CD14-positive monocyte (primary cell): ENCODE measurements around the gene IL37. TPM values are rescaled to one million over a fixed set of nuclear protein-coding genes. Genes with fewer than 3 reads are reported as not detected.
"Not testable (repeated sequence)": the region's sequence is repeated elsewhere in the genome, so short reads cannot be mapped to it uniquely, and the experiment has no call there.

Experiments used
- DNase-seq, 3 donors: peaks; one replicate each; pipeline ENCODE4 v3.0.0-alpha.2; 2011 to 2022
- H2AFZ ChIP-seq: 2 replicates; pipeline ENCODE4 v1.6.0; 2012; ENCODE audit warnings: mild to moderate bottlenecking, low read depth, low read length, inconsistent platforms; ENCODE audit not compliant: insufficient read depth, poor library complexity, severe bottlenecking
- H3K27ac ChIP-seq, 2 donors: 1 replicate in 1 of 2; 2 replicates in 1 of 2; pipeline ENCODE4 v1.5.1; 2012 to 2013; ENCODE audit warnings: low read length in 2 of 2, control low read depth in 1 of 2, inconsistent platforms in 1 of 2, low read depth in 1 of 2, mild to moderate bottlenecking in 1 of 2
- H3K27me3 ChIP-seq, 2 donors: one replicate each; pipeline versions ENCODE4 v1.6.0 to v1.6.1; 2011 to 2013; ENCODE audit warnings: low read length in 2 of 2; ENCODE audit not compliant: control insufficient read depth in 2 of 2, insufficient read depth in 2 of 2
- H3K36me3 ChIP-seq, 2 donors: replicated peaks in 1 of 2; 1 replicate in 1 of 2; 2 replicates in 1 of 2; pipeline versions ENCODE4 v1.5.1 to v1.6.1; 2012 to 2013; ENCODE audit warnings: low read length in 2 of 2, control low read depth in 1 of 2, inconsistent platforms in 1 of 2, mild to moderate bottlenecking in 1 of 2; ENCODE audit not compliant: insufficient read depth in 2 of 2, control insufficient read depth in 1 of 2
- H3K4me1 ChIP-seq, 2 donors: 1 replicate in 1 of 2; 2 replicates in 1 of 2; pipeline versions ENCODE4 v1.5.1 to v1.6.1; 2012 to 2013; ENCODE audit warnings: low read length in 2 of 2, control low read depth in 1 of 2, inconsistent platforms in 1 of 2, mild to moderate bottlenecking in 1 of 2, moderate library complexity in 1 of 2; ENCODE audit not compliant: insufficient read depth in 2 of 2, control insufficient read depth in 1 of 2
- H3K4me2 ChIP-seq: replicated peaks from 2 replicates; pipeline ENCODE3; 2012; ENCODE audit warnings: low read length, moderate library complexity, mild to moderate bottlenecking; ENCODE audit not compliant: poor library complexity, severe bottlenecking; ENCODE audit errors: extremely low read depth
- H3K4me3 ChIP-seq, 3 experiments: fragments of 200-600 bp in 1 of 3; sonication (generic) in 1 of 3; replicated peaks in 1 of 3; 1 replicate in 2 of 3; 2 replicates in 1 of 3; pipeline ENCODE4 v1.5.1; 2011 to 2013; ENCODE audit warnings: low read length in 3 of 3, mild to moderate bottlenecking in 3 of 3, control low read depth in 2 of 3, low read depth in 2 of 3, inconsistent platforms in 1 of 3, moderate library complexity in 1 of 3
- H3K79me2 ChIP-seq: 2 replicates; pipeline ENCODE4 v1.6.0; 2012; ENCODE audit warnings: mild to moderate bottlenecking, control low read depth, inconsistent platforms, low read length, moderate library complexity; ENCODE audit not compliant: insufficient read depth
- H3K9ac ChIP-seq: 2 replicates; pipeline ENCODE4 v1.6.0; 2017; ENCODE audit warnings: low read length, mild to moderate bottlenecking; ENCODE audit not compliant: insufficient read depth, poor library complexity, severe bottlenecking
- H3K9me3 ChIP-seq, 2 donors: replicated peaks in 1 of 2; 1 replicate in 1 of 2; 2 replicates in 1 of 2; pipeline versions ENCODE4 v1.5.1 to v1.6.1; 2012 to 2013; ENCODE audit warnings: low read length in 2 of 2, control low read depth in 1 of 2; ENCODE audit not compliant: control insufficient read depth in 1 of 2, insufficient read depth in 1 of 2
- H4K20me1 ChIP-seq: 2 replicates; pipeline ENCODE4 v1.6.0; 2012; ENCODE audit warnings: mild to moderate bottlenecking, low read length, control low read depth, moderate library complexity; ENCODE audit not compliant: insufficient read depth
- H3K27ac Mint-ChIP-seq, 7 donors: one replicate each; pipeline ENCODE4 v1.8.0; 2020; ENCODE audit warnings: mild to moderate bottlenecking in 7 of 7, mixed read lengths in 7 of 7, moderate library complexity in 6 of 7, inconsistent platforms in 2 of 7
- H3K27me3 Mint-ChIP-seq, 3 donors: one replicate each; pipeline ENCODE4 v1.8.0; 2021 to 2022; ENCODE audit warnings: low read depth in 3 of 3, mild to moderate bottlenecking in 3 of 3, mixed read lengths in 3 of 3, moderate library complexity in 3 of 3, inconsistent platforms in 1 of 3
- H3K36me3 Mint-ChIP-seq, 2 donors: one replicate each; pipeline ENCODE4 v1.8.0; 2020; ENCODE audit warnings: mixed read lengths in 2 of 2, inconsistent platforms in 1 of 2, mild to moderate bottlenecking in 1 of 2
- H3K4me1 Mint-ChIP-seq: one replicate; pipeline ENCODE4 v1.8.0; 2020; ENCODE audit warnings: mild to moderate bottlenecking, mixed read lengths
- H3K4me3 Mint-ChIP-seq, 2 donors: one replicate each; pipeline ENCODE4 v1.8.0; 2020; ENCODE audit warnings: mild to moderate bottlenecking in 2 of 2, mixed read lengths in 2 of 2, moderate library complexity in 1 of 2
- H3K9me3 Mint-ChIP-seq, 7 donors: one replicate each; pipeline ENCODE4 v1.8.0; 2020 to 2022; ENCODE audit warnings: mixed read lengths in 7 of 7, mild to moderate bottlenecking in 6 of 7, moderate library complexity in 6 of 7, inconsistent platforms in 2 of 7
- CTCF ChIP-seq: fragments of 200-600 bp; IDR thresholded peaks from one replicate; pipeline ENCODE4 v1.8.0; 2022; ENCODE audit warnings: antibody characterized with exemption, mild to moderate bottlenecking
- WGBS: methylation state at CpG from one replicate; pipeline ENCODE4 v1.1.5; 2013; ENCODE audit warnings: missing lambda C conversion rate; ENCODE audit not compliant: insufficient coverage; 5-methylcytosine and 5-hydroxymethylcytosine counted together
- intact Hi-C, 2 donors: fragments of 100-400 bp; cut with micrococcal nuclease; formaldehyde crosslinking; loops; one replicate each; pipeline versions ENCODE4 v1.15.0 to v1.15.1; 2023
- polyA plus RNA-seq, 3 donors: library from polyadenylated mRNA; depleted of rRNA in 1 of 3; unstranded in 2 of 3; stranded (reverse) in 1 of 3; fragments of 300-500 nt in 2 of 3; fragments of >200 nt in 1 of 3; fragmentation: Illumina TruSeq in 2 of 3; gene quantifications; 1 replicate in 2 of 3; 2 replicates in 1 of 3; pipeline ENCODE4 v1.2.3, GENCODE V29; 2012 to 2021

IL37 gene
- polyA plus RNA-seq, 3 donors: not detected

GRCh38 chr2:112906276-112906675, 4.7 kb upstream of the IL37 start:
- Histone ChIP-seq H2AFZ (no peak overlapping the region), H3K27ac (no peak overlapping the region), H3K36me3 (no peaks in the 10 kb centered on the region), H3K9me3 (peaks cover 0 to 7% of the 10 kb centered on the region in 2 donors), H3K4me2 (no peak overlapping the region), H3K27me3 (no peaks in the 10 kb centered on the region), H3K79me2 (no peaks in the 10 kb centered on the region), H4K20me1 (no peaks in the 10 kb centered on the region), H3K4me1 (no peaks in the 10 kb centered on the region), H3K9ac (no peak overlapping the region), H3K4me3 (no peak overlapping the region)
- no peak overlapping the region for H3K27ac Mint-ChIP-seq
- H3K9me3 Mint-ChIP-seq: peaks cover 0 to 8% (median 5%) of the 10 kb centered on the region in 7 donors
- H3K4me3 Mint-ChIP-seq: no peak overlapping the region
- H3K27me3 Mint-ChIP-seq: peaks cover 2 to 4% (median 4%) of the 10 kb centered on the region in 3 donors
- H3K4me1 Mint-ChIP-seq: peaks cover 2% of the 10 kb centered on the region
- WGBS: 43% methylated on average over 1 of the region's 2 CpGs
- DNase-seq: no peak
- no peak for TF ChIP-seq CTCF
- H3K36me3 Mint-ChIP-seq: no peaks in the 10 kb centered on the region
- intact Hi-C loops: no loop called here

- no peak overlapping the region for H2AFZ ChIP-seq
- intact Hi-C loops: no loop called here
- H3K4me3 ChIP-seq: no peak overlapping the region
- no peaks in the 10 kb centered on the region for H3K79me2 ChIP-seq
- DNase-seq: no peak
- no peaks in the 10 kb centered on the region for H3K27me3 ChIP-seq
- 97% methylated on average over 4 of the region's 12 CpGs for WGBS
- Mint-ChIP-seq H3K4me1 (peaks cover 2% of the 10 kb centered on the region), H3K4me3 (no peak overlapping the region), H3K36me3 (no peaks in the 10 kb centered on the region), H3K9me3 (peaks cover 0 to 8% (median 5%) of the 10 kb centered on the region in 7 donors), H3K27ac (no peak overlapping the region), H3K27me3 (peaks cover 2 to 4% (median 4%) of the 10 kb centered on the region in 3 donors)
- H3K9me3 ChIP-seq: peaks cover 0 to 7% of the 10 kb centered on the region in 2 donors
- H3K4me1 ChIP-seq: no peaks in the 10 kb centered on the region
- H4K20me1 ChIP-seq: no peaks in the 10 kb centered on the region
- H3K4me2 ChIP-seq: no peak overlapping the region
- no peak overlapping the region for H3K27ac ChIP-seq
- no peaks in the 10 kb centered on the region for H3K36me3 ChIP-seq
- no peak for TF ChIP-seq CTCF
- H3K9ac ChIP-seq: no peak overlapping the region
Observed at GRCh38 chr2:112907001-112907949, 3.7 kb upstream of the IL37 start.

- H3K4me1 Mint-ChIP-seq, H3K79me2 ChIP-seq, H4K20me1 ChIP-seq, H2AFZ ChIP-seq, DNase-seq, H3K36me3 Mint-ChIP-seq, H3K9me3 ChIP-seq, H3K27ac ChIP-seq, intact Hi-C loops, H3K4me2 ChIP-seq, H3K27me3 ChIP-seq, H3K27ac Mint-ChIP-seq, H3K4me3 ChIP-seq, H3K36me3 ChIP-seq, H3K4me3 Mint-ChIP-seq, H3K27me3 Mint-ChIP-seq, H3K9me3 Mint-ChIP-seq, H3K4me1 ChIP-seq, H3K9ac ChIP-seq: not testable (repeated sequence)
- WGBS: no CpG with 5 or more reads among the region's 2 CpGs
Observed at GRCh38 chr2:112908559-112908958, 2.4 kb upstream of the IL37 start.
